ENCODE data around the gene PPP6C. TPM values are rescaled to one million over a fixed set of nuclear protein-coding genes. Genes with fewer than 3 reads are reported as not detected.

PPP6C gene
- total and polyA plus RNA-seq, 4 donors: 22.5 to 47.0 (median 31.5) TPM

- intact Hi-C loops (cut with DNase I): no loop called here
- Histone ChIP-seq H3K27me3 (ENCODE audit: control insufficient read depth in 1 of 2, insufficient read depth in 2 of 2, low read length in 1 of 2) (no peaks in the 10 kb centered on the region), H3K9me3 (ENCODE audit: control insufficient read depth, low read length) (no peaks in the 10 kb centered on the region), H3K4me1 (ENCODE audit: control insufficient read depth in 1 of 2, insufficient read depth in 2 of 2, low read length in 2 of 2) (no peaks in the 10 kb centered on the region), H3K36me3 (ENCODE audit: control insufficient read depth in 1 of 2, insufficient read depth in 2 of 2, low read length in 1 of 2) (peaks cover 9 to 13% of the 10 kb centered on the region in 2 donors), H3K4me3 (ENCODE audit: low read length in 2 of 2) (no peak overlapping the region), H3K27ac (ENCODE audit: low read depth in 1 of 2, low read length in 2 of 2) (no peak overlapping the region)
- WGBS, 2 donors: 71 to 72% methylated on average over 4 of the region's 4 CpGs
- no peak for ATAC-seq (ENCODE audit: low FRiP score)
- no peak for DNase-seq
These were observed 35.8 kb downstream of the PPP6C start for GRCh38 chr9:125153712-125154367.

GRCh38 chr9:125151730-125152129 is 37.9 kb downstream of the PPP6C start:
- 93 to 96% methylated on average over 2 of the region's 2 CpGs for WGBS, 2 donors
- H3K27me3 ChIP-seq (ENCODE audit: control insufficient read depth in 1 of 2, insufficient read depth in 2 of 2, low read length in 1 of 2): no peaks in the 10 kb centered on the region
- no peak overlapping the region for H3K27ac ChIP-seq (ENCODE audit: low read depth in 1 of 2, low read length in 2 of 2)
- intact Hi-C loops (cut with DNase I): no loop called here
- H3K4me1 ChIP-seq (ENCODE audit: control insufficient read depth in 1 of 2, insufficient read depth in 2 of 2, low read length in 2 of 2): no peaks in the 10 kb centered on the region
- H3K9me3 ChIP-seq (ENCODE audit: control insufficient read depth, low read length): no peaks in the 10 kb centered on the region
- ATAC-seq (ENCODE audit: low FRiP score) (no peak), DNase-seq (no peak)
- H3K36me3 ChIP-seq (ENCODE audit: control insufficient read depth in 1 of 2, insufficient read depth in 2 of 2, low read length in 1 of 2): peaks cover 9 to 13% of the 10 kb centered on the region in 2 donors
- H3K4me3 ChIP-seq (ENCODE audit: low read length in 2 of 2): no peak overlapping the region

GRCh38 chr9:125150349-125151245 is 39.0 kb downstream of the PPP6C start:
- H3K27ac ChIP-seq (ENCODE audit: low read depth in 1 of 2, low read length in 2 of 2): no peak overlapping the region
- intact Hi-C loops (cut with DNase I): no loop called here
- DNase-seq: no peak
- H3K36me3 ChIP-seq (ENCODE audit: control insufficient read depth in 1 of 2, insufficient read depth in 2 of 2, low read length in 1 of 2): peaks cover 9 to 13% of the 10 kb centered on the region in 2 donors
- WGBS, 2 donors: 87 to 88% methylated on average over 12 of the region's 12 CpGs
- H3K9me3 ChIP-seq (ENCODE audit: control insufficient read depth, low read length): no peaks in the 10 kb centered on the region
- H3K4me1 ChIP-seq (ENCODE audit: control insufficient read depth in 1 of 2, insufficient read depth in 2 of 2, low read length in 2 of 2): no peaks in the 10 kb centered on the region
- no peak for ATAC-seq (ENCODE audit: low FRiP score)
- H3K4me3 ChIP-seq (ENCODE audit: low read length in 2 of 2): no peak overlapping the region
- H3K27me3 ChIP-seq (ENCODE audit: control insufficient read depth in 1 of 2, insufficient read depth in 2 of 2, low read length in 1 of 2): no peaks in the 10 kb centered on the region

DNA sequence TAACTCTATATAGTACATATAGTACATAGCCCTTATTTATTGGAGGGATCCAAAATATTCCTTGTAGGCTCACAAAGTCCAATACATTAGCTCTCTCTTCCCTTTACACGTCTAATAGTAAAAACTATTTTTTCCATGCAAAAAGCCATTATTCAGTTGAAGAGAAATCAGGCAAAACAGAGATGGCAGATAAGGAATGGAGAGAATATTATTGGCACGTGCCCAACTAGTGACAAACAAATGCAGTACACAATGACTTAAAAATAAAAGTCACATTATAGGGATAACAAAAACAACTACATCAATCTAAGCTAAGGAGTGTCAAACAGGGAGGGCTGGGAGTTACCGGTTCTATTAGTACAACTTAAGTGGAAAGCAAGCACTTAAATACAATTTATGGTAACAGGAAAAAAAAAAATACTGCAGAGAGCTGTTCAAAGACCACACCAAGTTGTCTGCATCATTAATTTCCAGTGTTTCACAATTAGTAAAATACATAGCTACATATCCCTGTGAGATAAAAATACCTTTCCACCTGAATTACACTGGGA is 42.1 kb downstream of the PPP6C start:
- DNase-seq (no peak), ATAC-seq (ENCODE audit: low FRiP score) (no peak)
- Histone ChIP-seq H3K27me3 (ENCODE audit: control insufficient read depth in 1 of 2, insufficient read depth in 2 of 2, low read length in 1 of 2) (no peaks in the 10 kb centered on the region), H3K27ac (ENCODE audit: low read depth in 1 of 2, low read length in 2 of 2) (no peak overlapping the region), H3K4me1 (ENCODE audit: control insufficient read depth in 1 of 2, insufficient read depth in 2 of 2, low read length in 2 of 2) (no peaks in the 10 kb centered on the region), H3K36me3 (ENCODE audit: control insufficient read depth in 1 of 2, insufficient read depth in 2 of 2, low read length in 1 of 2) (peaks cover 9 to 13% of the 10 kb centered on the region in 2 donors), H3K9me3 (ENCODE audit: control insufficient read depth, low read length) (no peaks in the 10 kb centered on the region), H3K4me3 (ENCODE audit: low read length in 2 of 2) (no peak overlapping the region)
- WGBS, 2 donors: 73 to 78% methylated on average over 3 of the region's 3 CpGs
- intact Hi-C loops (cut with DNase I): loop anchor here (5.0 to 10.0 kb wide), 2 partner anchors 47 to 205 kb away; partner anchors contain the start of gene GOLGA1 (in 1 of the 2)

DNA sequence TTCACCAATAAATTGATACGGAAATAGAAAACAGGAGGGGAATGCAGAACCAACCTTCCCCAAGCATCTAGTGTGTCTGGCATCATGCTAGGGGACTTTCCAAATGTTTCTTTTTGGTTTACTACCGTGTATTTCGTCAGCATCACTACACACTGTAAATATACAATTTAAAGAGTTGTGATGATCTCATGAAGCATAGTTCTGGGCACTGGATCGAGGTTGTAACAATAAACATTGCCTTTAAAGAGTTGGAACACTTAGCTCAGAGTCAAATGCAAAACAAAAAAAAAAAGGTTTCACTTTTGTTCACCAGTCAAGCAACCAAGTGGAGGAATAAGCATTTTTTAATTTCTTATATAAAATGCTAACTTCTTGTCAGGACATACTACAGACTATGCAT is 43.4 kb downstream of the PPP6C start:
- intact Hi-C loops (cut with DNase I): loop anchor here (5.0 to 10.0 kb wide), 2 partner anchors 49 to 204 kb away; partner anchors contain the start of gene GOLGA1 (in 1 of the 2)
- H3K4me1 ChIP-seq (ENCODE audit: control insufficient read depth in 1 of 2, insufficient read depth in 2 of 2, low read length in 2 of 2): no peaks in the 10 kb centered on the region
- 22% methylated on average over 4 of the region's 4 CpGs for WGBS, 2 donors
- peaks cover 5 to 9% of the 10 kb centered on the region in 2 donors for H3K36me3 ChIP-seq (ENCODE audit: control insufficient read depth in 1 of 2, insufficient read depth in 2 of 2, low read length in 1 of 2)
- H3K9me3 ChIP-seq (ENCODE audit: control insufficient read depth, low read length): no peaks in the 10 kb centered on the region
- H3K27ac ChIP-seq (ENCODE audit: low read depth in 1 of 2, low read length in 2 of 2): no peak overlapping the region
- DNase-seq: no peak
- no peaks in the 10 kb centered on the region for H3K27me3 ChIP-seq (ENCODE audit: control insufficient read depth in 1 of 2, insufficient read depth in 2 of 2, low read length in 1 of 2)
- no peak overlapping the region for H3K4me3 ChIP-seq (ENCODE audit: low read length in 2 of 2)
- ATAC-seq (ENCODE audit: low FRiP score): no peak

- no peak overlapping the region for H3K27ac ChIP-seq (ENCODE audit: low read depth in 1 of 2, low read length in 2 of 2)
- no peaks in the 10 kb centered on the region for H3K4me1 ChIP-seq (ENCODE audit: control insufficient read depth in 1 of 2, insufficient read depth in 2 of 2, low read length in 2 of 2)
- WGBS, 2 donors: 57 to 61% methylated on average over 4 of the region's 4 CpGs
- peaks cover 0 to 3% of the 10 kb centered on the region in 2 donors for H3K36me3 ChIP-seq (ENCODE audit: control insufficient read depth in 1 of 2, insufficient read depth in 2 of 2, low read length in 1 of 2)
- no peak for ATAC-seq (ENCODE audit: low FRiP score)
- no peaks in the 10 kb centered on the region for H3K9me3 ChIP-seq (ENCODE audit: control insufficient read depth, low read length)
- intact Hi-C loops (cut with DNase I): loop anchor here (5.0 to 10.0 kb wide), 2 partner anchors 49 to 203 kb away; partner anchors contain the start of gene GOLGA1 (in 1 of the 2)
- no peak overlapping the region for H3K4me3 ChIP-seq (ENCODE audit: low read length in 2 of 2)
- no peak for DNase-seq
- H3K27me3 ChIP-seq (ENCODE audit: control insufficient read depth in 1 of 2, insufficient read depth in 2 of 2, low read length in 1 of 2): no peaks in the 10 kb centered on the region
These were observed 44.2 kb downstream of the PPP6C start for GRCh38 chr9:125145425-125145824.

DNA sequence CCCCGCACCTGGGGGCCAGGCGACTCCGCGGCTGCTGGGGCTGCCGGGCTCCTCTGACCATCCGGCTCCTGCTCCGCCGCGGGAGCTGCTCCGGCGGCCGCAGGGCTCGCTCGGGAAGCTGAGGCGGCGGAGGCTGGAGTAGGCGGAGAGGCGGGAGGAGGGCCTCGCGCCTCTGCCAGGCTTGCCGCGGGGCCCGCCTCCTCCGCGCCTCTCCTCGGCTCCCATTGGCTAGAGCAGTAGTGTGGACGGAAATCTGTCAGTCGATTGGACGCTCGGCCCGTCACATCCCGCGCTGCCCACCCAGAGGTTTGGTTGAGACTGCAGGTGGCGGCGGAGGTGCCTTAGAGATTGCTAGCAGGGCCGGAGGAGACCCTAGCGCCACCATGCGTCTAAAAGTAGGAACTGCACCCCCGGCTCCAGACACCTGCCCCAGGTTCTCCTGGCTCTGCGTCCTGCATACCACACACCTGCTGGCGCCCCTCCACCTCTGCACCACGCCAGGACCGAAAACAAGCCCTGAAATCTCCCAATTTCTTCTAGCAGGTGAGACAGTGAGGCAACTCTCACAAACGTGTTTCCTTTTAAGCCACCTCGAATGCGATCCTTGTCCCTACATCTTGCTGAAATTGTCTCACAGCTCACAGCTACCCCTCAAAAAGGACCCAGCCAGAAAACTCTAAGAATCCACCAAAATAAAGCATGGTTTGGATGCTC is 46.1 kb downstream of the PPP6C start, which contains the start of gene SCAI:
Gene SCAI (minus strand): TSS at position 152 of the 714 bp plus-strand sequence. CDS start 91 bp downstream, at position 61.
- no peaks in the 10 kb centered on the region for H3K9me3 ChIP-seq (ENCODE audit: control insufficient read depth, low read length)
- no peaks in the 10 kb centered on the region for H3K4me1 ChIP-seq (ENCODE audit: control insufficient read depth in 1 of 2, insufficient read depth in 2 of 2, low read length in 2 of 2)
- peak within 1 kb of the TSS; percentile 74 to 88 for H3K4me3 ChIP-seq (ENCODE audit: low read length in 2 of 2)
- H3K27ac ChIP-seq (ENCODE audit: low read depth in 1 of 2, low read length in 2 of 2): no peak within 1 kb of the TSS
- ATAC-seq (ENCODE audit: low FRiP score) (peak; percentile 100), DNase-seq (peak; percentile 99 to 100)
- intact Hi-C loops (cut with DNase I): loop anchor here in 1 of 2 donors (2.0 to 10.0 kb wide), 3 partner anchors 51 to 371 kb away; partner anchors contain the start of genes GOLGA1 and NR6A1
- 1% methylated on average over 34 to 46 of the region's 46 CpGs for WGBS, 2 donors
- no peaks in the 10 kb centered on the region for H3K36me3 ChIP-seq (ENCODE audit: control insufficient read depth in 1 of 2, insufficient read depth in 2 of 2, low read length in 1 of 2)
- H3K27me3 ChIP-seq (ENCODE audit: control insufficient read depth in 1 of 2, insufficient read depth in 2 of 2, low read length in 1 of 2): no peaks in the 10 kb centered on the region

Data from aorta (tissue), 5 donors.